Kidney (tissue), 14 donors: ENCODE data around the gene RNF208. TPM values are rescaled to one million over a fixed set of nuclear protein-coding genes. Genes with fewer than 3 reads are reported as not detected.

Experiments used
- DNase-seq, 5 donors: peaks; one replicate each; pipeline ENCODE4 v3.0.0-alpha.2; 2013 to 2020
- FAIRE-seq: peaks from 2 replicates; lab custom pipeline; 2012; peaks lifted over from hg19 to GRCh38; lab: Jason Lieb, UNC
- H3K27ac ChIP-seq, 2 donors: one replicate each; pipeline ENCODE4 v1.7.0; 2013; ENCODE audit warnings: low read depth in 2 of 2, low read length in 2 of 2, inconsistent platforms in 1 of 2
- H3K27me3 ChIP-seq: one replicate; pipeline ENCODE4 v1.7.1; 2013; ENCODE audit warnings: low read length, inconsistent platforms; ENCODE audit not compliant: control insufficient read depth, insufficient read depth
- H3K36me3 ChIP-seq, 3 donors: one replicate each; pipeline versions ENCODE4 v1.7.0 to v1.7.1; 2013; ENCODE audit warnings: low read length in 3 of 3, control low read depth in 1 of 3, inconsistent platforms in 1 of 3; ENCODE audit not compliant: insufficient read depth in 3 of 3, control insufficient read depth in 2 of 3
- H3K4me1 ChIP-seq, 3 donors: one replicate each; pipeline versions ENCODE4 v1.7.0 to v1.7.1; 2013; ENCODE audit warnings: low read length in 3 of 3, inconsistent platforms in 1 of 3, low read depth in 1 of 3; ENCODE audit not compliant: control insufficient read depth in 2 of 3, insufficient read depth in 2 of 3
- H3K4me3 ChIP-seq, 3 donors: one replicate each; pipeline versions ENCODE4 v1.7.0 to v1.8.1; 2013; ENCODE audit warnings: low read length in 3 of 3, control low read depth in 1 of 3, inconsistent platforms in 1 of 3
- H3K9ac ChIP-seq, 3 donors: one replicate each; pipeline versions ENCODE4 v1.7.0 to v1.7.1; 2013; ENCODE audit warnings: low read length in 3 of 3, control low read depth in 1 of 3, inconsistent platforms in 1 of 3
- H3K9me3 ChIP-seq, 3 donors: one replicate each; pipeline versions ENCODE4 v1.7.0 to v1.7.1; 2013; ENCODE audit warnings: low read length in 3 of 3, control low read depth in 1 of 3, inconsistent platforms in 1 of 3; ENCODE audit not compliant: control insufficient read depth in 2 of 3, insufficient read depth in 1 of 3
- CTCF ChIP-seq: IDR thresholded peaks from 3 replicates; pipeline ENCODE4 v1.5.1; 2012; ENCODE audit warnings: mild to moderate bottlenecking, moderate library complexity, borderline replicate concordance; ENCODE audit not compliant: insufficient read depth; ENCODE audit errors: extremely low read depth
- intact Hi-C: fragments of 100-400 bp; cut with DNase I; formaldehyde crosslinking; loops from one replicate; pipeline ENCODE4 v1.11.1; 2022
- polyA plus RNA-seq: library from polyadenylated mRNA; stranded (reverse); fragments of 350-450 nt; fragmentation: Illumina TruSeq; extraction: RNeasy Lipid Tissue Mini Kit (QIAGEN cat#74804); gene quantifications from one replicate; pipeline ENCODE4 v1.2.3, GENCODE V29; 2014; ENCODE audit warnings: low read depth, low replicate concordance; ENCODE audit not compliant: insufficient read depth
- total RNA-seq: library from RNA; stranded (reverse); fragmentation: NEBNext Ultra II Directional; extraction: Animal tissue kit (Norgen Biotek cat#: 25700); gene quantifications from one replicate; pipeline ENCODE4 v1.2.1, GENCODE V29; 2021
- donor health status: control.
- donor health status: control.
- donor health status: control.
- donor health status: control.
- donor health status: control.
- donor health status: DM: yes; HTN: yes; CAD: no.
- donor health status: Normal renal cell carcinoma (clear cell type).

RNF208 gene
- total and polyA plus RNA-seq, 2 donors from 2014 or later, result 7.0 to 22.8 TPM

- H3K4me1 ChIP-seq, result peaks cover 0 to 33% (median 8%) of the 10 kb centered on the region in 3 donors
- H3K9ac ChIP-seq, result peak overlapping the region in 2 of 3 donors; percentile 76 to 98
- no peaks in the 10 kb centered on the region for H3K9me3 ChIP-seq
- H3K27ac ChIP-seq, result peak overlapping the region; percentile 85
- H3K36me3 ChIP-seq, result no peaks in the 10 kb centered on the region
- DNase-seq (peak; percentile 98 to 99 (median 99)), FAIRE-seq (peak; percentile 56)
- intact Hi-C loops, result no loop called here
- H3K4me3 ChIP-seq, result peak overlapping the region; percentile 67 to 81 (median 67)
- H3K27me3 ChIP-seq, result no peaks in the 10 kb centered on the region
- no peak for TF ChIP-seq CTCF
These were observed 1.3 kb upstream of the RNF208 start for GRCh38 chr9:137223078-137223970.

- Histone ChIP-seq H3K4me1 (peaks cover 0 to 36% (median 2%) of the 10 kb centered on the region in 3 donors), H3K9ac (no peak overlapping the region), H3K27ac (no peak overlapping the region), H3K36me3 (no peaks in the 10 kb centered on the region), H3K27me3 (no peaks in the 10 kb centered on the region), H3K9me3 (no peaks in the 10 kb centered on the region), H3K4me3 (no peak overlapping the region)
- intact Hi-C loops, result no loop called here
- peak in 1 of 5 donors; percentile 83 for DNase-seq
- no peak for FAIRE-seq
- no peak for TF ChIP-seq CTCF
These were observed 431 bp downstream of the RNF208 start for GRCh38 chr9:137221506-137222111.

- H3K36me3 ChIP-seq, result no peaks in the 10 kb centered on the region
- H3K27me3 ChIP-seq, result no peaks in the 10 kb centered on the region
- no peak overlapping the region for H3K27ac ChIP-seq
- H3K4me1 ChIP-seq, result peaks cover 0 to 32% (median 2%) of the 10 kb centered on the region in 3 donors
- DNase-seq (peak in 1 of 5 donors; percentile 80), FAIRE-seq (no peak)
- no peaks in the 10 kb centered on the region for H3K9me3 ChIP-seq
- no peak overlapping the region for H3K4me3 ChIP-seq
- no peak overlapping the region for H3K9ac ChIP-seq
- no peak for TF ChIP-seq CTCF
- intact Hi-C loops, result no loop called here
These were observed 940 bp downstream of the RNF208 start for GRCh38 chr9:137221095-137221505.
